ENCODE results near the gene GPRC5B. TPM values are rescaled to one million over a fixed set of nuclear protein-coding genes. Genes with fewer than 3 reads are reported as not detected.

GPRC5B gene
- total and polyA plus RNA-seq, 8 donors = 10.3 to 46.9 (median 39.3) TPM

DNA sequence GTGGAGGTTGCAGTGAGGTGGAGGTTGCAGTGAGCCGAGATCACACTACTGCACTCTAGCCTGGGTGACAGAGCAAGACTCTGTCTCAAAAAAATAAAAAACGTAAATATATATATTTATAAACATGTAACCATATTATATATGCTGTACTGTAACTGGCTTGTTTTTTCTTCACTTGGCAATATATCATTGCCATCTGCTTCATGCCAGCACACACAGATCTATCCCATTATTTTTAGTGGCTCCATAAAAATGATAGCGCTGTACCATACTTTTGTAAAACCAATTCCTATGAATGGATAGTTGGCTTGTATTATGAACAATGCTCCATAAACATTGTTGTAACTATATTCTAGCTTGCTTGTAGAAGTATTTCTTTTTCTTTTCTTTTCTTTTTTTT, 49.5 kb downstream of the GPRC5B start:
- TF ChIP-seq, protein P1, sequence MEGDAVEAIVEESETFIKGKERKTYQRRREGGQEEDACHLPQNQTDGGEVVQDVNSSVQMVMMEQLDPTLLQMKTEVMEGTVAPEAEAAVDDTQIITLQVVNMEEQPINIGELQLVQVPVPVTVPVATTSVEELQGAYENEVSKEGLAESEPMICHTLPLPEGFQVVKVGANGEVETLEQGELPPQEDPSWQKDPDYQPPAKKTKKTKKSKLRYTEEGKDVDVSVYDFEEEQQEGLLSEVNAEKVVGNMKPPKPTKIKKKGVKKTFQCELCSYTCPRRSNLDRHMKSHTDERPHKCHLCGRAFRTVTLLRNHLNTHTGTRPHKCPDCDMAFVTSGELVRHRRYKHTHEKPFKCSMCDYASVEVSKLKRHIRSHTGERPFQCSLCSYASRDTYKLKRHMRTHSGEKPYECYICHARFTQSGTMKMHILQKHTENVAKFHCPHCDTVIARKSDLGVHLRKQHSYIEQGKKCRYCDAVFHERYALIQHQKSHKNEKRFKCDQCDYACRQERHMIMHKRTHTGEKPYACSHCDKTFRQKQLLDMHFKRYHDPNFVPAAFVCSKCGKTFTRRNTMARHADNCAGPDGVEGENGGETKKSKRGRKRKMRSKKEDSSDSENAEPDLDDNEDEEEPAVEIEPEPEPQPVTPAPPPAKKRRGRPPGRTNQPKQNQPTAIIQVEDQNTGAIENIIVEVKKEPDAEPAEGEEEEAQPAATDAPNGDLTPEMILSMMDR (IDR thresholded peaks at IDR 0.05) = no peak
- no peaks in the 10 kb centered on the region for H3K4me1 ChIP-seq
- H3K27me3 ChIP-seq = no peaks in the 10 kb centered on the region
- H3K36me3 ChIP-seq = no peaks in the 10 kb centered on the region
- intact Hi-C loops (cut with DNase I) = no loop called here
- no peak overlapping the region for H3K27ac ChIP-seq
- ATAC-seq (no peak), DNase-seq (no peak)
- no peak overlapping the region for H3K4me3 ChIP-seq
- H3K9me3 ChIP-seq = no peaks in the 10 kb centered on the region

DNA sequence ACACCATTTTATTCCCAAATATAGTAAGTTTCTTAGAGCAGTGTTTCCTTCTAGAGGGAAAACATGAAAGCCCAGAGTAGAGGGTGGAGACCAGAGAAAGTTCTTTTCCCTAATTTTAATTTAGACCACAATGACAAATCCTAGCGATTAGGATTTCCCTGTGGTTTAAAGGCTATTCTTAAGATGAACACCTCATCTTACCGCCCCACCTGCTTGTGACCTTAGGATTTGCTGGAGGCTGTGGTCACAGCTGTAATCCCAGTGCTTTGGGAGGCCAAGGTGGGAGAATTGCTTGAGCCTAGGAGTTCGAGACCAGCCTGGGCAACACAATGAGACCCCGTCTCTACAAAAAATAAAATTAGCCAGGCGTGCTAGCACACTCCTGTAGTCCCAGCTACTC, 51.1 kb downstream of the GPRC5B start:
- no peak for DNase-seq
- H3K9me3 ChIP-seq = no peaks in the 10 kb centered on the region

DNA sequence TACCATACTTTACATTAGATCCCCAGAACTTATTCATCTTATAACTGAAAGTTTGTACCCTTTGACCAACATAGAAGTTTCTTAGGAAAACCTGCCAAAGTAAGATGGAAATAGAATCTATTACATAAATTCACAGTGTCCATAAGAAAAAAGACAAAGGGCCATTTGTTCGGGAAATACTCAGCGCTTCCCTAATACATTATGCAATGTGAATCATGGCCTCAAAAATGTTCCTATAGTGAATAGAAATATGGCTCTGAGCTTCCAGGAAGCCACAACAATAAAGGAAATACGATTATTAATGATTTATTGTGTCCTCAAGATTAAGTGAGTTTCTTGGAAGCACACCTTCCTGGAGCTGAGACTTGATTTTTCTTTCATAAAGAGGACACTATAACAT, 51.5 kb downstream of the GPRC5B start:
- TF ChIP-seq, protein P1 (IDR thresholded peaks at IDR 0.05) = no peak
- intact Hi-C loops (cut with DNase I) = no loop called here

More for the DNA sequence above, 51.1 kb downstream of the GPRC5B start:
- H3K27ac ChIP-seq = no peak overlapping the region
- H3K4me3 ChIP-seq = no peak overlapping the region
- intact Hi-C loops (cut with DNase I) = no loop called here
- H3K27me3 ChIP-seq = no peaks in the 10 kb centered on the region
- no peak for ATAC-seq
- H3K36me3 ChIP-seq = no peaks in the 10 kb centered on the region
- TF ChIP-seq, protein P1 (IDR thresholded peaks at IDR 0.05) = no peak
- H3K4me1 ChIP-seq = no peaks in the 10 kb centered on the region

DNA sequence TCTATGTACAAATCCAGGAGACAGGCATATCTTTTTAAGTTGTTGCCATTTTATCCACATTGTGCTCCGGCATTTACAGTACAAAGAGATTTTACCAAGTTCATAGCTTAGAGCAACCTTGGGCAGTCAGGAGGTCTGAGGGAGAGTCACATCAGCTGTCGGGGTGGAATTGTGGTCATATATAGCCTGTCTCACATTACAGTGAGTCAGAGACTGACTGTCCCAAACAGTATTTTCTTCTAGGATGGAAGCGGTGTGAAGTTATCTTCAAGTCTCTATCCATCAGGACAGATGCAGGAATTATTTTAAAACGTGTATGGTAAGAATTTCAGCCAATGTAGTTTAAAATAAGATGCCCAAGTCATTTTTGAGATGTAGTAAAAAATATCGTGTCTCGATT, 53.0 kb downstream of the GPRC5B start:
- Histone ChIP-seq H3K27me3 (no peaks in the 10 kb centered on the region), H3K36me3 (peaks cover 0 to 3% of the 10 kb centered on the region in 2 donors), H3K27ac (no peak overlapping the region), H3K9me3 (no peaks in the 10 kb centered on the region), H3K4me3 (no peak overlapping the region), H3K4me1 (no peaks in the 10 kb centered on the region)
- TF ChIP-seq, protein P1 (IDR thresholded peaks at IDR 0.05) = no peak
- intact Hi-C loops (cut with DNase I) = no loop called here
- ATAC-seq = peak; percentile 49
- DNase-seq = no peak

More for the DNA sequence above, 51.5 kb downstream of the GPRC5B start:
- no peaks in the 10 kb centered on the region for H3K27me3 ChIP-seq
- H3K4me1 ChIP-seq = no peaks in the 10 kb centered on the region
- no peaks in the 10 kb centered on the region for H3K9me3 ChIP-seq
- no peak overlapping the region for H3K27ac ChIP-seq
- DNase-seq (no peak), ATAC-seq (no peak)
- H3K36me3 ChIP-seq = no peaks in the 10 kb centered on the region
- H3K4me3 ChIP-seq = no peak overlapping the region

DNA sequence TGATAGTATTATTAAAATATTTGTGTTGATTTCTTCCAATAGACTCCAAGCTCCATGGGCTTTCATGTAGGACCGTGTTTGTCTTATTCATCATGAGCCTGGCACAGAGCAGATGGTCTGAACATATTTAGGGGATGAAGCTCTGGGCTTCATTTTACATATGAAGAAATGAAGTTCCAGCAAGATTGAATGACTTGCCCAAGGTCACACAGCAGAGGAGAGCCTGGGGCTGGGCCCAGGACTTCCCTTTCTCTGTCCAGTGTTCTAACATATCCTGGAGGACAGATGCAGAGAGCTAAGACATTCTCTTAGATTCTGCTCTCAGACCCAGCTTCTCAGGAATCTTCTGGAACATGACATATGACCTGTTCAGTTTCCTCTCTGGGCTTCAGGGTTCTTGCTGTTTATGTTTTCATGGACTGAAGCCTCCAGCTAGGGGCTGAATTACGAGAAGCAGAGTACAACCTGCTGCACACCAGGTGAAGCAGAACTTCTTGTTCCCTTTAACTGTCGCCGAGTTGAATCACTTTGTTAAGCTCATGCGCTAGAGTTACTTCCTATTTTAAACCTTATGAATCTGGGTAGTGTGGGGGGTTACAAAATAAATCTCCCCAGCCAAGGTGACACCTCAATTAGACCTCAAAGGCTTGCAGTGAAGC, 53.6 kb downstream of the GPRC5B start:
- no peak for DNase-seq
- intact Hi-C loops (cut with DNase I) = no loop called here
- Histone ChIP-seq H3K9me3 (no peaks in the 10 kb centered on the region), H3K36me3 (peaks cover 0 to 3% of the 10 kb centered on the region in 2 donors), H3K4me3 (no peak overlapping the region), H3K27ac (no peak overlapping the region), H3K4me1 (no peaks in the 10 kb centered on the region), H3K27me3 (no peaks in the 10 kb centered on the region)
- ATAC-seq = no peak
- TF ChIP-seq, protein P1 (IDR thresholded peaks at IDR 0.05) = no peak

All from left lung (tissue), 10 donors.